GM12865 (cell line): Measurements from ENCODE around the gene HP.
"Not testable (repeated sequence)": the region's sequence is repeated elsewhere in the genome, so short reads cannot be mapped to it uniquely, and the experiment has no call there.

Experiments
- DNase-seq: peaks from one replicate; pipeline ENCODE4 v3.0.0; 2010; ENCODE audit warnings: low read depth
- H3K4me3 ChIP-seq: 2 replicates; pipeline ENCODE4 v1.5.1; 2011; ENCODE audit warnings: mild to moderate bottlenecking, low read depth, low read length, control low read depth
- TF ChIP-seq, protein P1 (sequence below): IDR thresholded peaks from 2 replicates; pipeline ENCODE4 v1.5.1; 2011; ENCODE audit warnings: low read length, control low read depth, low read depth, inconsistent platforms; ENCODE audit not compliant: insufficient read depth; ENCODE audit errors: missing control alignments

Gene HP

DNA sequence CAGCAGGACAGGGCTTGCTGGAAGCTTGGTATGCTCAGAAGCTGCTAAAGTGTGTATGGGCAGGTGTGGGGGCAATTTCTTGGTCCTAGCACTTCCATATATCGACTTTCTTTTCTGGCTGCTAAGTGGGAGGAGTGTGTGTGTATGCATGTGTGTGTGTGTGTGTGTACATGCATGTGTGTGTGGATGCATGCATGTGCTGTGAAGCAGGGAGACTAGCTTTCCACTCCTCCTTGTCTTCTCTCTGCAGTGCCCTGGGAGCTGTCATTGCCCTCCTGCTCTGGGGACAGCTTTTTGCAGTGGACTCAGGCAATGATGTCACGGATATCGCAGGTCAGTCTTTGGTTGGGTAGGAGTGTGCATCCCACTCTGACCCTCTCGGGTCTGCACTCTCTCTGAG lies 1.6 kb downstream of the HP start:
- no peak overlapping the region for H3K4me3 ChIP-seq
- DNase-seq, result no peak
- TF ChIP-seq, protein P1, sequence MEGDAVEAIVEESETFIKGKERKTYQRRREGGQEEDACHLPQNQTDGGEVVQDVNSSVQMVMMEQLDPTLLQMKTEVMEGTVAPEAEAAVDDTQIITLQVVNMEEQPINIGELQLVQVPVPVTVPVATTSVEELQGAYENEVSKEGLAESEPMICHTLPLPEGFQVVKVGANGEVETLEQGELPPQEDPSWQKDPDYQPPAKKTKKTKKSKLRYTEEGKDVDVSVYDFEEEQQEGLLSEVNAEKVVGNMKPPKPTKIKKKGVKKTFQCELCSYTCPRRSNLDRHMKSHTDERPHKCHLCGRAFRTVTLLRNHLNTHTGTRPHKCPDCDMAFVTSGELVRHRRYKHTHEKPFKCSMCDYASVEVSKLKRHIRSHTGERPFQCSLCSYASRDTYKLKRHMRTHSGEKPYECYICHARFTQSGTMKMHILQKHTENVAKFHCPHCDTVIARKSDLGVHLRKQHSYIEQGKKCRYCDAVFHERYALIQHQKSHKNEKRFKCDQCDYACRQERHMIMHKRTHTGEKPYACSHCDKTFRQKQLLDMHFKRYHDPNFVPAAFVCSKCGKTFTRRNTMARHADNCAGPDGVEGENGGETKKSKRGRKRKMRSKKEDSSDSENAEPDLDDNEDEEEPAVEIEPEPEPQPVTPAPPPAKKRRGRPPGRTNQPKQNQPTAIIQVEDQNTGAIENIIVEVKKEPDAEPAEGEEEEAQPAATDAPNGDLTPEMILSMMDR, result no peak

DNA sequence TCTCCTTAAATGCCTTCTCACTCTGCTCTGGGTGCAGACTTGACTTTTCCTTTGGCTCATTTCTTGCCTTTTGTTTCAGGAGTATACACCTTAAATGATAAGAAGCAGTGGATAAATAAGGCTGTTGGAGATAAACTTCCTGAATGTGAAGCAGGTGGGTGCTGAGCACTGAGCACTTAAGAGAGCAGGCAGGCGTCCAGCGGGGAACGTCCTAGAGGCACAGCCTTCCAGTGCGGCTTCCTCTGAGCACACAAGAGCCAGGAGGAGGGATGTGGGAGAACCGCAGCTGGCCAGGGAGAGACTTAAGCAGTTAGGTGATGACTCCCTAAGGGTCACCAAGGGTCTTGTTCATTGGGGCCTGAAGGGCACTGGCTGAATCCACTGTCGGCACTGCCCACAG lies 3.0 kb downstream of the HP start:
- not testable (repeated sequence) for DNase-seq, H3K4me3 ChIP-seq

DNA sequence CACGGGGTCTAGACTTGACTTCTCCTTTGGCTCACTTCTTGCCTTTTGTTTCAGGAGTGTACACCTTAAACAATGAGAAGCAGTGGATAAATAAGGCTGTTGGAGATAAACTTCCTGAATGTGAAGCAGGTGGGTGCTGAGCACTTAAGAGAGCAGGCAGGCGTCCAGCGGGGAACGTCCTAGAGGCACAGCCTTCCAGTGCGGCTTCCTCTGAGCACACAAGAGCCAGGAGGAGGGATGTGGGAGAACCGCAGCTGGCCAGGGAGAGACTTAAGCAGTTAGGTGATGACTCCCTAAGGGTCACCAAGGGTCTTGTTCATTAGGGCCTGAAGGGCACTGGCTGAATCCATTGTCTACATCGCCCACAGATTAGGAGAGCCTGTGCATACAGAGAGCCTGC lies 4.8 kb downstream of the HP start:
- H3K4me3 ChIP-seq, result not testable (repeated sequence)

DNA sequence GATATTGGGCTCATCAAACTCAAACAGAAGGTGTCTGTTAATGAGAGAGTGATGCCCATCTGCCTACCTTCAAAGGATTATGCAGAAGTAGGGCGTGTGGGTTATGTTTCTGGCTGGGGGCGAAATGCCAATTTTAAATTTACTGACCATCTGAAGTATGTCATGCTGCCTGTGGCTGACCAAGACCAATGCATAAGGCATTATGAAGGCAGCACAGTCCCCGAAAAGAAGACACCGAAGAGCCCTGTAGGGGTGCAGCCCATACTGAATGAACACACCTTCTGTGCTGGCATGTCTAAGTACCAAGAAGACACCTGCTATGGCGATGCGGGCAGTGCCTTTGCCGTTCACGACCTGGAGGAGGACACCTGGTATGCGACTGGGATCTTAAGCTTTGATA lies 6.1 kb downstream of the HP start:
- DNase-seq, result no peak
- TF ChIP-seq, protein P1, result no peak
- H3K4me3 ChIP-seq, result no peak overlapping the region

More for the DNA sequence above, 4.8 kb downstream of the HP start:
- DNase-seq, result not testable (repeated sequence)

DNA sequence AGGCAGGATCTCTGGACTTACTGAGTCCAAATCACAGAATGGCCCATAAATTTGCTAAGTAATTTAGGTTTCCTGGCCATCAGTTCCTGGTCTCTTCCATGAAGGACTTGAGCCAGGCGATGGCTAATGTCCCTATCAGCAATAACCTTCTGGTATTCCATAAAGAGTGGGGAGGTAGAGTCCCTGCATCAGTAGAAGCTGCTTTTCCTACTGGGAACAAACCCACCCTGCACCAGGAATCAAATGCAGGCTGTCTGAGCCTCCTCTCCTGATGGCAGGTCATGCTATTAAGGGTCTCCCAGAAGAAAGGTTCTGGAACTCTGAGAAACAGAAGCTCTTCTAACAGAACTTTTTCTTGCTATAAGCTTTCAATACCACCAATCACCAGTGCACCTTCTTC lies 7.3 kb downstream of the HP start:
- TF ChIP-seq, protein P1, result no peak
- no peak overlapping the region for H3K4me3 ChIP-seq
- DNase-seq, result no peak

DNA sequence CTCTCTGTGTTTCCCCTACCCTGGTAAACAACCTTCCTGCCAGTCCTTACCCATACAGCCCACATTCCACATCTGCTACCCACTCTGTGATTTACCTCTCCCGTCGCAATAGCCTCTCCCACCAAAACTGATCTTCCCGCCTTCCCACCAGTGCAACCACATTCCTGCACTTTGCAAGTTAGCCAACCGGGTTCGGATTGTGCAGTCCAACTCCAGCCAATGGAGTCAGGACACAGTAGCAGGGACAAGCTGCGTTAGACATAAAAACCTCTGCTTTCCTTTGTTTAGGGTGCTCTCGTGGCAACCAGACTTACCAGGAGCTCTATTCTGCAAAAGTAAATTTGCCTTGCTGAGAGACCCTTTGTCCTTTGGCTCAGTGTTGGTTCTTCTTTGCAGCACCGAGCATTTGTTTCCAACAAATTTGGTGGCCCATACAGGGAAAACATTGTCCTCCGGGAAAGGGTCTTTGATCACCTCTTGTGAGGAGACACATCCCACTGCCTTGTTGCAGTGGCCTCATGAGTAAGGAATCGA lies 10.1 kb downstream of the HP start:
- TF ChIP-seq, protein P1, result no peak

DNA sequence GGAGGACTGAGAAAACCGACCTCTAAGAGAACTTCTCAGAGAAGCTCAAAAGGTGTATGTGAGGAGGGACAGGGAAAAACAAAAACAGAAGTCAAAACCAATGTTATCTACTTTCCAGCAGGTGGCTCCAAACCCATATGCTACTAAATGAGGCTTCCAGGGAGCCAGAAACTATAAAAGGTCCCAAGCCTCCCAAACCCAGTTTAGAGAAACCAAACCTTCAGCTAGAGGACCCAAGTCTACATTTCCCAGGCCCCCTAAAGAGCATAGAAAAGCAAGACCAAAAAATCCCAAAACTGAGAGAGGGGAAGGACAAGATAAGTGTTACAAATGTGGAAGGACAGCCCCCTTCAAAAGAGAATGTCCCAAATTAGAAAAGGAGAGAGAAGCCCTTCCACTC lies 12.4 kb downstream of the HP start:
- DNase-seq, result peak; percentile 40
- H3K4me3 ChIP-seq, result no peak overlapping the region
- TF ChIP-seq, protein P1, result peak; percentile 51

More for the DNA sequence above, 10.1 kb downstream of the HP start:
- DNase-seq, result no peak
- H3K4me3 ChIP-seq, result no peak overlapping the region

DNA sequence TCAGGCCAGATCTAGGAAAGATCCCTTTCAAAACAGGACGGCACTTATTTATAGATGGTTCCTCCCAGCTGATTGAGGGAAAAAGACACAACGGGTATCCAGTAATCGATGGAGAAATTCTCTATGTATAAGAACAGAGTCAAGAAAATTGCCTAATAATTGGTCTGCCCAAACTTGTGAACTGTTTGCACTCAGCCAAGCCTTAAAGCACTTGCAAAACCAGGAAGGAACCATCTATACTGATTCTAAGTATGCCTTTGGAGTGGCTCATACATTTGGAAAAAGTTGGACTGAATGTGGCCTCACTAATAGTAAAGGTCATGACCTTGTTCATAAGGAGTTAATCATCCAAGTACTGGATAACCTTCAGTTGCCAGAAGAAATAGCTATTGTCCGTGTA lies 14.6 kb downstream of the HP start:
- TF ChIP-seq, protein P1, result no peak

More for the DNA sequence above, 14.6 kb downstream of the HP start:
- no peak overlapping the region for H3K4me3 ChIP-seq
- DNase-seq, result no peak
